GM12878 (cell line): ENCODE data around the gene MRAP2. TPM values are rescaled to one million over a fixed set of nuclear protein-coding genes. Genes with fewer than 3 reads are reported as not detected.

ENCODE experiments used
- ATAC-seq: fragments of 200-7000 bp; cut with Tn5 transposase; 3 replicates; pipeline ENCODE4 v1.9.1; 2020; ENCODE audit warnings: mild to moderate bottlenecking, moderate library complexity
- BruUV-seq: library from RNA; stranded (reverse); fragments of 400-500 nt; replicated peaks from 2 replicates; lab custom pipeline; 2021; lab: Mats Ljungman, UMichigan
- CTCF ChIA-PET: fragments of 300-600 bp; sonication (Branson Sonifier 250); formaldehyde crosslinking; extraction: SDS; loops from one replicate; lab custom pipeline; 2021; ENCODE audit warnings: inconsistent platforms; lab: Yijun Ruan, JAX
- POLR2A ChIA-PET: fragments of 350-600 bp; formaldehyde crosslinking; extraction: SDS; loops from one replicate; lab custom pipeline; 2021; ENCODE audit warnings: inconsistent platforms; lab: Charles Lee
- RAD21 ChIA-PET: fragments of 300-600 bp; sonication (Branson Sonifier 250); formaldehyde crosslinking; loops from one replicate; lab custom pipeline; 2023; ENCODE audit warnings: antibody characterized with exemption; ENCODE audit not compliant: unreplicated experiment; lab: Charles Lee
- SMC1A ChIA-PET: fragments of 300-600 bp; sonication (Branson Sonifier 250); formaldehyde crosslinking; loops from one replicate; lab custom pipeline; 2023; ENCODE audit not compliant: unreplicated experiment, uncharacterized antibody; lab: Charles Lee
- DNase-seq: peaks from one replicate; pipeline ENCODE4 v3.0.0-alpha.2; 2011; ENCODE audit warnings: low read depth, low spot score
- FAIRE-seq: peaks from 3 replicates; lab custom pipeline; 2011; peaks lifted over from hg19 to GRCh38; lab: Jason Lieb, UNC
- H2AFZ ChIP-seq: 2 replicates; pipeline ENCODE4 v1.6.0; 2011; ENCODE audit warnings: low read depth, low read length, control low read depth; ENCODE audit not compliant: control insufficient read depth
- H3K27ac ChIP-seq: 2 replicates; pipeline ENCODE4 v1.5.1; 2011; ENCODE audit warnings: control low read depth; ENCODE audit not compliant: control insufficient read depth, insufficient read depth
- H3K27me3 ChIP-seq, 2 experiments: replicated peaks in 1 of 2; 2 replicates each; pipeline versions ENCODE4 v1.6.0 to v1.6.1; 2011; ENCODE audit warnings: low read length in 1 of 2; ENCODE audit not compliant: control insufficient read depth in 2 of 2, insufficient read depth in 2 of 2
- H3K36me3 ChIP-seq, 2 experiments: 2 replicates each; pipeline ENCODE4 v1.5.1; 2011; ENCODE audit warnings: low read length in 1 of 2; ENCODE audit not compliant: control insufficient read depth in 2 of 2, insufficient read depth in 2 of 2
- H3K4me1 ChIP-seq: 2 replicates; pipeline ENCODE4 v1.6.1; 2011; ENCODE audit warnings: mild to moderate bottlenecking, low read length, moderate library complexity, mixed read lengths; ENCODE audit not compliant: control insufficient read depth, insufficient read depth
- H3K4me2 ChIP-seq: 2 replicates; pipeline ENCODE4 v1.6.0; 2011; ENCODE audit warnings: control low read depth; ENCODE audit not compliant: control insufficient read depth, insufficient read depth
- H3K4me3 ChIP-seq: fragments of 200-600 bp; sonication (generic); 2 replicates; pipeline ENCODE4 v1.5.1; 2016
- H3K79me2 ChIP-seq: 2 replicates; pipeline ENCODE4 v1.6.0; 2011; ENCODE audit warnings: low read length; ENCODE audit not compliant: control insufficient read depth, insufficient read depth
- H3K9ac ChIP-seq: 2 replicates; pipeline ENCODE4 v1.8.0; 2011; ENCODE audit warnings: low read length, control low read depth, mixed read lengths; ENCODE audit not compliant: control insufficient read depth, insufficient read depth
- H3K9me3 ChIP-seq: replicated peaks from 3 replicates; pipeline ENCODE4 v1.5.1; 2011; ENCODE audit warnings: mild to moderate bottlenecking, low read length; ENCODE audit not compliant: control insufficient read depth, insufficient read depth
- H4K20me1 ChIP-seq: 2 replicates; pipeline ENCODE4 v1.6.0; 2011; ENCODE audit not compliant: control insufficient read depth, insufficient read depth
- ATF7 ChIP-seq: fragments of 450-650 bp; IDR thresholded peaks from 2 replicates; pipeline ENCODE4 v1.6.1; 2016; ENCODE audit warnings: low read depth, mild to moderate bottlenecking
- BCL11A ChIP-seq: IDR thresholded peaks from 2 replicates; pipeline ENCODE4 v1.6.1; 2011; ENCODE audit warnings: low read depth, low read length
- BHLHE40 ChIP-seq, 2 experiments: fragments of 450-650 bp in 1 of 2; IDR thresholded peaks; 2 replicates each; pipeline ENCODE4 v1.6.1; 2011 to 2017; ENCODE audit warnings: low read depth in 2 of 2, borderline replicate concordance in 1 of 2, improper control_type of control experiment in 1 of 2, low read length in 1 of 2, mild to moderate bottlenecking in 1 of 2
- BMI1 ChIP-seq: fragments of 450-650 bp; IDR thresholded peaks from 2 replicates; pipeline ENCODE4 v1.6.1; 2016; ENCODE audit warnings: mild to moderate bottlenecking, moderate library complexity, borderline replicate concordance
- EGR1 ChIP-seq, 2 experiments: IDR thresholded peaks; 1 replicate in 1 of 2; 2 replicates in 1 of 2; pipeline ENCODE4 v1.6.1; 2011 to 2012; ENCODE audit warnings: low read depth in 2 of 2, low read length in 2 of 2, borderline replicate concordance in 1 of 2, mild to moderate bottlenecking in 1 of 2, moderate library complexity in 1 of 2
- ETV6 ChIP-seq, 2 experiments: fragments of 450-650 bp in 1 of 2; IDR thresholded peaks in 1 of 2; conservative IDR thresholded peaks in 1 of 2; 2 replicates each; pipeline ENCODE4 v1.6.1; 2014; ENCODE audit warnings: antibody characterized with exemption in 1 of 2, borderline replicate concordance in 1 of 2, low read depth in 1 of 2, mild to moderate bottlenecking in 1 of 2, moderate library complexity in 1 of 2
- LARP7 ChIP-seq: fragments of 450-650 bp; IDR thresholded peaks from 2 replicates; pipeline ENCODE4 v1.6.1; 2017; ENCODE audit warnings: mild to moderate bottlenecking
- NR2F1 ChIP-seq: fragments of 450-650 bp; conservative IDR thresholded peaks from 2 replicates; pipeline ENCODE4 v1.6.1; 2017; ENCODE audit warnings: mild to moderate bottlenecking
- POLR2A ChIP-seq: IDR thresholded peaks from 2 replicates; pipeline ENCODE4 v1.6.1; 2011; ENCODE audit warnings: low read depth, mild to moderate bottlenecking, low read length
- SIN3A ChIP-seq: IDR thresholded peaks from 2 replicates; pipeline ENCODE4 v1.6.1; 2012; ENCODE audit warnings: low read depth, low read length, improper control_type of control experiment
- SIX5 ChIP-seq: IDR thresholded peaks from 2 replicates; pipeline ENCODE4 v1.6.1; 2011; ENCODE audit warnings: mild to moderate bottlenecking, low read depth, low read length, moderate library complexity; ENCODE audit not compliant: severe bottlenecking
- SMC3 ChIP-seq: IDR thresholded peaks from 2 replicates; pipeline ENCODE4 v1.6.1; 2011; ENCODE audit warnings: low read length, improper control_type of control experiment, borderline replicate concordance
- STAT3 ChIP-seq: IDR thresholded peaks from 2 replicates; pipeline ENCODE4 v1.6.1; 2011; ENCODE audit warnings: low read depth, low read length, improper control_type of control experiment
- ZBTB33 ChIP-seq: fragments of 450-650 bp; IDR thresholded peaks from 2 replicates; pipeline ENCODE4 v1.6.1; 2017; ENCODE audit warnings: mild to moderate bottlenecking
- WGBS: methylation state at CpG from one replicate; pipeline ENCODE4 v1.1.6; 2016; ENCODE audit warnings: low lambda C conversion rate; ENCODE audit not compliant: insufficient replicate concordance, insufficient coverage; ENCODE audit errors: missing lambda C conversion rate; 5-methylcytosine and 5-hydroxymethylcytosine counted together
- in situ Hi-C: fragments of 300-500 bp; cut with MboI; formaldehyde crosslinking; loops from 9 replicates; pipeline ENCODE4 v1.14.3; 2018; ENCODE audit warnings: mixed read lengths
- intact Hi-C: fragments of 100-400 bp; cut with micrococcal nuclease; formaldehyde crosslinking; loops from one replicate; pipeline ENCODE4 v1.14.2; 2022; ENCODE audit not compliant: unreplicated experiment
- polyA plus RNA-seq, 11 experiments: library from polyadenylated mRNA; depleted of rRNA in 4 of 11; unstranded in 6 of 11; stranded (reverse) in 5 of 11; fragments of >200 nt; fragmentation: Nextera tagmentation in 4 of 11; fragmentation: Illumina TruSeq in 1 of 11; extraction: Ambion mirVana in 4 of 11; extraction: Trizol in 1 of 11; gene quantifications; 1 replicate in 1 of 11; 2 replicates in 10 of 11; pipeline versions ENCODE4 v1.2.1 to v1.2.3, GENCODE V29; 2011 to 2016; ENCODE audit warnings: inconsistent platforms in 2 of 11, missing spikeins in 2 of 11, low read depth in 1 of 11
- total RNA-seq, 4 experiments: library from RNA; depleted of rRNA in 3 of 4; stranded (reverse); fragments of >200 nt in 3 of 4; fragmentation: Illumina TruSeq in 1 of 4; extraction: Trizol in 1 of 4; gene quantifications; 2 replicates each; pipeline versions ENCODE4 v1.2.1 to v1.2.3, GENCODE V29; 2013 to 2021
- TF ChIP-seq, protein P1 (sequence below): fragments of 450-650 bp; IDR thresholded peaks from 2 replicates; pipeline ENCODE4 v1.6.1; 2018; ENCODE audit warnings: borderline replicate concordance, mild to moderate bottlenecking; ENCODE audit not compliant: partially characterized antibody
- TF ChIP-seq, protein P2 (sequence below): fragments of 450-650 bp; IDR thresholded peaks from 2 replicates; pipeline ENCODE4 v1.6.1; 2017; ENCODE audit warnings: mild to moderate bottlenecking, low read depth, inconsistent platforms; ENCODE audit not compliant: poor library complexity, severe bottlenecking

MRAP2 gene
- total and polyA plus RNA-seq, 10 of the 15 experiments (the other 5 are each of a cell fraction or from before 2014, with no cell fraction given), result not detected

DNA sequence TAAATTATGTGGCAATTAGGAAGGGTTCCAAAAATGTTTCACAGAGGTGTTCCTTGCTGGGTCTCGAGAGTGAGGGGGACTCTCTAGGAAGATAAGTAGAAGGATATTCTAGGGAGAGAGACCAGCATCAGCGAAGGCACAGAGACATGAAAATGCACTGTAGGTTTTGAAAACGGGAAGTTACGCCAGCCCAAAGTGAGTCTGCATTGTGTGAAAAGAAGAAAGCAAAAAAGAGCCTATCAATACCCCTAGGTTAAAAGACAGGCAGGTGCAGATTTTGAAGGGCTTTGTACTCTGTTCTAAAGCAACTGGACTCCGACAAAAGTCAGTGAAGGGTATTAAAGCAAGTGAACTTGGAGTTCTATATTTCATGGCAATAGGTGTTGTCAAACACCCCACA, 25.7 kb upstream of the MRAP2 start:
- no peak for TF ChIP-seq SIX5
- no peak for TF ChIP-seq SIN3A
- no peak for TF ChIP-seq ATF7
- TF ChIP-seq ZBTB33, result no peak
- TF ChIP-seq EGR1 (IDR thresholded peaks at IDR 0.05; ENCODE audit: borderline replicate concordance in 1 of 2, low read depth in 2 of 2, low read length in 2 of 2), result no peak
- no peak for TF ChIP-seq BHLHE40 (IDR thresholded peaks at IDR 0.05; ENCODE audit: borderline replicate concordance in 1 of 2, low read depth in 2 of 2, low read length in 1 of 2)
- no peak for TF ChIP-seq BMI1
- TF ChIP-seq, protein P1, sequence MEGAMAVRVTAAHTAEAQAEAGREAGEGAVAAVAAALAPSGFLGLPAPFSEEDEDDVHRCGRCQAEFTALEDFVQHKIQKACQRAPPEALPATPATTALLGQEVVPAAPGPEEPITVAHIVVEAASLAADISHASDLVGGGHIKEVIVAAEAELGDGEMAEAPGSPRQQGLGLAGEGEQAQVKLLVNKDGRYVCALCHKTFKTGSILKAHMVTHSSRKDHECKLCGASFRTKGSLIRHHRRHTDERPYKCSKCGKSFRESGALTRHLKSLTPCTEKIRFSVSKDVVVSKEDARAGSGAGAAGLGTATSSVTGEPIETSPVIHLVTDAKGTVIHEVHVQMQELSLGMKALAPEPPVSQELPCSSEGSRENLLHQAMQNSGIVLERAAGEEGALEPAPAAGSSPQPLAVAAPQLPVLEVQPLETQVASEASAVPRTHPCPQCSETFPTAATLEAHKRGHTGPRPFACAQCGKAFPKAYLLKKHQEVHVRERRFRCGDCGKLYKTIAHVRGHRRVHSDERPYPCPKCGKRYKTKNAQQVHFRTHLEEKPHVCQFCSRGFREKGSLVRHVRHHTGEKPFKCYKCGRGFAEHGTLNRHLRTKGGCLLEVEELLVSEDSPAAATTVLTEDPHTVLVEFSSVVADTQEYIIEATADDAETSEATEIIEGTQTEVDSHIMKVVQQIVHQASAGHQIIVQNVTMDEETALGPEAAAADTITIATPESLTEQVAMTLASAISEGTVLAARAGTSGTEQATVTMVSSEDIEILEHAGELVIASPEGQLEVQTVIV, result no peak
- TF ChIP-seq POLR2A, result no peak
- no peak for TF ChIP-seq LARP7
- no peak for TF ChIP-seq ETV6 (conservative IDR thresholded peaks at IDR 0.05 in 1 of 2, IDR thresholded peaks at IDR 0.05 in 1 of 2; ENCODE audit: borderline replicate concordance in 1 of 2, low read depth in 1 of 2)
- no peak for TF ChIP-seq BCL11A
- TF ChIP-seq STAT3, result no peak
- no peak for TF ChIP-seq NR2F1
- TF ChIP-seq, protein P2, sequence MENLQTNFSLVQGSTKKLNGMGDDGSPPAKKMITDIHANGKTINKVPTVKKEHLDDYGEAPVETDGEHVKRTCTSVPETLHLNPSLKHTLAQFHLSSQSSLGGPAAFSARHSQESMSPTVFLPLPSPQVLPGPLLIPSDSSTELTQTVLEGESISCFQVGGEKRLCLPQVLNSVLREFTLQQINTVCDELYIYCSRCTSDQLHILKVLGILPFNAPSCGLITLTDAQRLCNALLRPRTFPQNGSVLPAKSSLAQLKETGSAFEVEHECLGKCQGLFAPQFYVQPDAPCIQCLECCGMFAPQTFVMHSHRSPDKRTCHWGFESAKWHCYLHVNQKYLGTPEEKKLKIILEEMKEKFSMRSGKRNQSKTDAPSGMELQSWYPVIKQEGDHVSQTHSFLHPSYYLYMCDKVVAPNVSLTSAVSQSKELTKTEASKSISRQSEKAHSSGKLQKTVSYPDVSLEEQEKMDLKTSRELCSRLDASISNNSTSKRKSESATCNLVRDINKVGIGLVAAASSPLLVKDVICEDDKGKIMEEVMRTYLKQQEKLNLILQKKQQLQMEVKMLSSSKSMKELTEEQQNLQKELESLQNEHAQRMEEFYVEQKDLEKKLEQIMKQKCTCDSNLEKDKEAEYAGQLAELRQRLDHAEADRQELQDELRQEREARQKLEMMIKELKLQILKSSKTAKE, result no peak
- TF ChIP-seq SMC3, result no peak
- no peaks in the 10 kb centered on the region for H3K36me3 ChIP-seq
- no peaks in the 10 kb centered on the region for H4K20me1 ChIP-seq
- BruUV-seq, result no TSS peak
- no peaks in the 10 kb centered on the region; a peak in 1 of 4 replicates for H3K27me3 ChIP-seq
- 18% methylated on average over 5 of the region's 5 CpGs for WGBS
- no peaks in the 10 kb centered on the region for H3K4me1 ChIP-seq
- no peak for FAIRE-seq
- no peak overlapping the region for H3K4me2 ChIP-seq
- H3K27ac ChIP-seq, result no peak overlapping the region
- no peaks in the 10 kb centered on the region for H3K9me3 ChIP-seq
- SMC1A ChIA-PET, result no interaction called here
- POLR2A ChIA-PET, result no interaction called here
- in situ Hi-C loops (no loop called here), intact Hi-C loops (no loop called here)
- peak; percentile 32; the same call in 1 of the 3 replicates for ATAC-seq
- CTCF ChIA-PET, result no interaction called here
- DNase-seq, result no peak
- RAD21 ChIA-PET, result no interaction called here
- no peak overlapping the region for H3K4me3 ChIP-seq
- no peak overlapping the region for H2AFZ ChIP-seq
- no peak overlapping the region for H3K9ac ChIP-seq
- H3K79me2 ChIP-seq, result no peaks in the 10 kb centered on the region
